ENCODE data around the gene MARCHF9. TPM values are rescaled to one million over a fixed set of nuclear protein-coding genes. Genes with fewer than 3 reads are reported as not detected.

The MARCHF9 gene
- total RNA-seq, 1 experiment from 2014 or later = 18.9 TPM

GRCh38 chr12:57764662-57765002 is 9.7 kb downstream of the MARCHF9 start:
- no peak overlapping the region for H3K27ac ChIP-seq

DNA sequence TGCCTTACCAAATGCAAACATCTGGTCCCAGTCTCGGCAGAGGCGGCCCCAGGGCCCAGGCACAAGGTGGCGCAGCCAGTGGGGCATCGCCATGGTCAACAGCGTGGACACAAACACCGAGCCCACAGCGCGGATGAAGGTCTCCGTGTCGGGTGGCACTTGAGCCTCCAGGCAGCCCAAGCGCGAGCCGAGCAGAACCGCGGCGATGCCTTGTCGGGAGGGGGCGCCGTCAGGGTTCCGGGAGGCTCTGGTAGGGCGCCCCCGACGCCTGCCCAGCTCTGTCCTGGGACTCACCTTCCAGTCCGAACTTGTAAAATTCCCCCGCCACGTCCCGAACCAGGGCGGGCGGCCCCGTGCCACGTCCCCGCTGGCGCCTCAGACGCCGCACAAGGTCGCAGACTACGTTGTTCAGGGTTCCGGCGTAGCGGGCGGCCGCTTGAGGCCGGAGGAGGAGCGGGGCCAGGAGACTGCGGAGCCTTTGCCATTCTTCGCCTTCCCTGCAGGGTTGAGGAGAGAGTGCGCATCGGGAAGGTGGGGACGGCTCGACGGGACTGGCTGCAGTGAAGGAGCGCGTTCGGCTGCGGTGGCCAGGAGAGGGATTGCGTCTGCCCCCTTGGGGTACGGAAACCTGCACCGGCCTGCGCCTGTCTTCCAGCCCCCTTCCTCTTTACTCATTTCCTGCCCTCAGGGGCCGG is 10.2 kb downstream of the MARCHF9 start:
- POLR2A ChIA-PET (ENCODE audit: unreplicated experiment) = no interaction called here
- H3K4me1 ChIP-seq (replicated peaks; ENCODE audit: insufficient read depth) = no peaks in the 10 kb centered on the region
- TF ChIP-seq EZH2 (IDR thresholded peaks at IDR 0.05; ENCODE audit: low read depth) (peak; percentile 96), CTCF (conservative IDR thresholded peaks at IDR 0.05) (0 out of 2 replicates have a peak, but pooled peaks have one; percentile 20)
- H3K36me3 ChIP-seq (ENCODE audit: low read depth) = no peaks in the 10 kb centered on the region
- no peak overlapping the region for H3K4me3 ChIP-seq
- intact Hi-C loops (cut with micrococcal nuclease; ENCODE audit: unreplicated experiment) = no loop called here
- H4K20me1 ChIP-seq (ENCODE audit: insufficient read depth) = no peaks in the 10 kb centered on the region; the same call in 1 of the 2 replicates
- H3K27me3 ChIP-seq (ENCODE audit: insufficient read depth, low read depth) = peaks cover 33% of the 10 kb centered on the region
- BruUV-seq (replicated peaks) = no TSS peak
- H3F3A ChIP-seq (ENCODE audit: insufficient read depth, low read depth) = peaks cover 4% of the 10 kb centered on the region; the same call in 1 of the 2 replicates
- peak in 1 of 2 experiments; percentile 37 for DNase-seq
- CTCF ChIA-PET = no interaction called here
- no peaks in the 10 kb centered on the region for H3K79me2 ChIP-seq (ENCODE audit: low read depth)
- H3K27ac ChIP-seq = no peak overlapping the region
- no peaks in the 10 kb centered on the region for H3K9me2 ChIP-seq (ENCODE audit: insufficient read depth)
- H2AFZ ChIP-seq = no peak overlapping the region
- no peaks in the 10 kb centered on the region for H3K9me3 ChIP-seq (ENCODE audit: insufficient read depth, low read depth)
- H3K4me2 ChIP-seq = peak overlapping the region; percentile 51

More at GRCh38 chr12:57764662-57765002, 9.7 kb downstream of the MARCHF9 start:
- ChIA-PET POLR2A (ENCODE audit: unreplicated experiment) (no interaction called here), CTCF (no interaction called here)
- intact Hi-C loops (cut with micrococcal nuclease; ENCODE audit: unreplicated experiment) = no loop called here
- TF ChIP-seq EZH2 (IDR thresholded peaks at IDR 0.05; ENCODE audit: low read depth) (no peak), CTCF (conservative IDR thresholded peaks at IDR 0.05) (no peak)
- H3K4me3 ChIP-seq = no peak overlapping the region
- H3K27me3 ChIP-seq (ENCODE audit: insufficient read depth, low read depth) = peaks cover 33% of the 10 kb centered on the region
- no peaks in the 10 kb centered on the region; the same call in 1 of the 2 replicates for H4K20me1 ChIP-seq (ENCODE audit: insufficient read depth)
- H3K9me3 ChIP-seq (ENCODE audit: insufficient read depth, low read depth) = no peaks in the 10 kb centered on the region
- H3F3A ChIP-seq (ENCODE audit: insufficient read depth, low read depth) = peaks cover 4% of the 10 kb centered on the region; the same call in 1 of the 2 replicates
- H3K4me2 ChIP-seq = peak overlapping the region; percentile 51
- H3K79me2 ChIP-seq (ENCODE audit: low read depth) = no peaks in the 10 kb centered on the region
- H2AFZ ChIP-seq = no peak overlapping the region
- no peak for DNase-seq
- no peaks in the 10 kb centered on the region for H3K36me3 ChIP-seq (ENCODE audit: low read depth)
- H3K9me2 ChIP-seq (ENCODE audit: insufficient read depth) = no peaks in the 10 kb centered on the region
- no TSS peak for BruUV-seq (replicated peaks)
- no peaks in the 10 kb centered on the region for H3K4me1 ChIP-seq (replicated peaks; ENCODE audit: insufficient read depth)

- POLR2A ChIA-PET (ENCODE audit: unreplicated experiment) = interaction anchor here (0.5 kb wide), 1 partner anchor 12 kb away, joined by 6 read pairs; no protein-coding TSS in a partner anchor
- Histone ChIP-seq H3K4me3 (no peak overlapping the region), H3F3A (ENCODE audit: insufficient read depth, low read depth) (peaks cover 4% of the 10 kb centered on the region; the same call in 1 of the 2 replicates), H3K27me3 (ENCODE audit: insufficient read depth, low read depth) (peaks cover 33% of the 10 kb centered on the region), H4K20me1 (ENCODE audit: insufficient read depth) (no peaks in the 10 kb centered on the region; the same call in 1 of the 2 replicates), H3K4me2 (peak overlapping the region; percentile 51), H2AFZ (no peak overlapping the region), H3K79me2 (ENCODE audit: low read depth) (peaks cover 6% of the 10 kb centered on the region; the same call in 1 of the 2 replicates), H3K9me2 (ENCODE audit: insufficient read depth) (no peaks in the 10 kb centered on the region), H3K36me3 (ENCODE audit: low read depth) (no peaks in the 10 kb centered on the region), H3K27ac (no peak overlapping the region), H3K4me1 (replicated peaks; ENCODE audit: insufficient read depth) (no peaks in the 10 kb centered on the region; the same call in 1 of the 2 replicates), H3K9me3 (ENCODE audit: insufficient read depth, low read depth) (no peaks in the 10 kb centered on the region)
- BruUV-seq (replicated peaks) = no TSS peak
- intact Hi-C loops (cut with micrococcal nuclease; ENCODE audit: unreplicated experiment) = no loop called here
- peak in 1 of 2 experiments; percentile 25 for DNase-seq
- no peak for TF ChIP-seq EZH2 (IDR thresholded peaks at IDR 0.05; ENCODE audit: low read depth)
- no peak for TF ChIP-seq CTCF (conservative IDR thresholded peaks at IDR 0.05)
- CTCF ChIA-PET = interaction anchor here (0.8 kb wide), 1 partner anchor 131 kb away, joined by 3 read pairs; no protein-coding TSS in a partner anchor
These were observed 11.0 kb downstream of the MARCHF9 start for GRCh38 chr12:57765698-57766463.
